Lower leg skin (tissue), 4 donors: ENCODE data around the gene TMC3. TPM values are rescaled to one million over a fixed set of nuclear protein-coding genes. Genes with fewer than 3 reads are reported as not detected.
"Not testable (repeated sequence)": the region's sequence is repeated elsewhere in the genome, so short reads cannot be mapped to it uniquely, and the experiment has no call there.

Experiments used
- DNase-seq, 2 donors: peaks; one replicate each; pipeline ENCODE4 v3.0.0-alpha.2; 2019; ENCODE audit warnings: low spot score in 2 of 2
- H3K4me3 ChIP-seq: fragments of 200-600 bp; sonication (generic); 2 replicates; pipeline ENCODE4 v1.5.1; 2017; ENCODE audit warnings: mild to moderate bottlenecking, low read depth; ENCODE audit not compliant: poor library complexity, severe bottlenecking
- CTCF ChIP-seq, 3 donors: fragments of 450-650 bp; IDR thresholded peaks; one replicate each; pipeline ENCODE4 v1.5.1; 2016; ENCODE audit warnings: antibody characterized with exemption in 3 of 3, mild to moderate bottlenecking in 3 of 3, moderate library complexity in 2 of 3
- POLR2A ChIP-seq, 2 donors: fragments of 450-650 bp; IDR thresholded peaks; one replicate each; pipeline ENCODE4 v1.6.1; 2016 to 2017; ENCODE audit warnings: antibody characterized with exemption in 2 of 2, mild to moderate bottlenecking in 1 of 2, moderate library complexity in 1 of 2
- WGBS, 2 donors: methylation state at CpG; one replicate each; pipeline ENCODE4 v1.1.5; 2018; 5-methylcytosine and 5-hydroxymethylcytosine counted together
- intact Hi-C: fragments of 100-400 bp; cut with DNase I; formaldehyde crosslinking; loops from one replicate; pipeline ENCODE4 v1.15.0; 2023; ENCODE audit warnings: low total_unique reads
- total RNA-seq, 4 donors: library from RNA; depleted of rRNA; stranded (reverse); fragments of >200 nt; gene quantifications; one replicate each; pipeline ENCODE4 v1.1.0, GENCODE V29; 2016

TMC3 gene
- under 1 TPM in 2 of 4 donors, not detected in 2; 0.05 to 0.10 TPM for total RNA-seq

GRCh38 chr15:81373775-81374395 lies at the start of gene TMC3:
TSS of gene TMC3 (minus strand) at chr15:81374213. CDS start at chr15:81374077, 136 bp downstream.
- intact Hi-C loops = no loop called here
- TF ChIP-seq POLR2A (IDR thresholded peaks at IDR 0.05) (no peak), CTCF (IDR thresholded peaks at IDR 0.05) (no peak)
- H3K4me3 ChIP-seq = no peak within 1 kb of the TSS
- DNase-seq = no peak
- 59% methylated on average over 11 of the region's 11 CpGs for WGBS, 2 donors

- TF ChIP-seq POLR2A (IDR thresholded peaks at IDR 0.05) = no peak
- TF ChIP-seq CTCF (IDR thresholded peaks at IDR 0.05) = no peak
- no peak for DNase-seq
- H3K4me3 ChIP-seq = no peak overlapping the region
- intact Hi-C loops = no loop called here
- 84 to 90% methylated on average over 1 of the region's 1 CpG for WGBS, 2 donors
These were observed 47.4 kb upstream of the TMC3 start for GRCh38 chr15:81421461-81421860.

- WGBS, 2 donors = 49 to 52% methylated on average over 8 of the region's 8 CpGs
- intact Hi-C loops = no loop called here
- TF ChIP-seq POLR2A (IDR thresholded peaks at IDR 0.05) (no peak), CTCF (IDR thresholded peaks at IDR 0.05) (no peak)
These were observed 45.4 kb upstream of the TMC3 start for GRCh38 chr15:81419332-81419943.

GRCh38 chr15:81418891-81419290 lies 44.9 kb upstream of the TMC3 start:
- H3K4me3 ChIP-seq = no peak overlapping the region
- intact Hi-C loops = no loop called here
- TF ChIP-seq POLR2A (IDR thresholded peaks at IDR 0.05) = no peak
- TF ChIP-seq CTCF (IDR thresholded peaks at IDR 0.05) = no peak
- DNase-seq = no peak
- WGBS, 2 donors = 75 to 79% methylated on average over 5 of the region's 5 CpGs

More at GRCh38 chr15:81419332-81419943, 45.4 kb upstream of the TMC3 start:
- DNase-seq = no peak
- no peak overlapping the region for H3K4me3 ChIP-seq

- intact Hi-C loops = no loop called here
- no peak for DNase-seq
- TF ChIP-seq POLR2A (IDR thresholded peaks at IDR 0.05) (no peak), CTCF (IDR thresholded peaks at IDR 0.05) (no peak)
- no peak overlapping the region for H3K4me3 ChIP-seq
- WGBS, 2 donors = 76 to 77% methylated on average over 7 of the region's 7 CpGs
These were observed 44.4 kb upstream of the TMC3 start for GRCh38 chr15:81418444-81418843.

- WGBS, 2 donors = 72 to 74% methylated on average over 11 to 12 of the region's 12 CpGs
- H3K4me3 ChIP-seq, intact Hi-C loops, DNase-seq: not testable (repeated sequence)
These were observed 40.4 kb upstream of the TMC3 start for GRCh38 chr15:81414274-81414968.
